PC-3 (cell line): ENCODE data around the gene STK24. TPM values are rescaled to one million over a fixed set of nuclear protein-coding genes. Genes with fewer than 3 reads are reported as not detected.

ENCODE experiments used
- total RNA-seq: library from RNA; depleted of rRNA; stranded (reverse); fragments of >200 nt; gene quantifications from 2 replicates; pipeline ENCODE4 v1.2.3, GENCODE V29; 2014; rRNA removed

The STK24 gene
- total RNA-seq, 1 experiment from 2014 or later, result 52.4 TPM

Other genes with a start within 250 kb of the STK24 start
- gene SLC15A1, start 175.6 kb upstream of the STK24 start, total RNA-seq, result 1.7 TPM in 2 replicates